IPS-18c (cell line): ENCODE data around the gene CPNE7.

Experiments
- H3K4me3 ChIP-seq: 2 replicates; pipeline ENCODE4 v1.7.0; 2013; ENCODE audit warnings: low read depth, mild to moderate bottlenecking, low read length, moderate library complexity; ENCODE audit not compliant: insufficient read depth
- H3K9me3 ChIP-seq: one replicate; pipeline ENCODE4 v1.6.1; 2013; ENCODE audit warnings: mild to moderate bottlenecking, low read length, moderate library complexity; ENCODE audit not compliant: control insufficient read depth, insufficient read depth

Gene CPNE7

DNA sequence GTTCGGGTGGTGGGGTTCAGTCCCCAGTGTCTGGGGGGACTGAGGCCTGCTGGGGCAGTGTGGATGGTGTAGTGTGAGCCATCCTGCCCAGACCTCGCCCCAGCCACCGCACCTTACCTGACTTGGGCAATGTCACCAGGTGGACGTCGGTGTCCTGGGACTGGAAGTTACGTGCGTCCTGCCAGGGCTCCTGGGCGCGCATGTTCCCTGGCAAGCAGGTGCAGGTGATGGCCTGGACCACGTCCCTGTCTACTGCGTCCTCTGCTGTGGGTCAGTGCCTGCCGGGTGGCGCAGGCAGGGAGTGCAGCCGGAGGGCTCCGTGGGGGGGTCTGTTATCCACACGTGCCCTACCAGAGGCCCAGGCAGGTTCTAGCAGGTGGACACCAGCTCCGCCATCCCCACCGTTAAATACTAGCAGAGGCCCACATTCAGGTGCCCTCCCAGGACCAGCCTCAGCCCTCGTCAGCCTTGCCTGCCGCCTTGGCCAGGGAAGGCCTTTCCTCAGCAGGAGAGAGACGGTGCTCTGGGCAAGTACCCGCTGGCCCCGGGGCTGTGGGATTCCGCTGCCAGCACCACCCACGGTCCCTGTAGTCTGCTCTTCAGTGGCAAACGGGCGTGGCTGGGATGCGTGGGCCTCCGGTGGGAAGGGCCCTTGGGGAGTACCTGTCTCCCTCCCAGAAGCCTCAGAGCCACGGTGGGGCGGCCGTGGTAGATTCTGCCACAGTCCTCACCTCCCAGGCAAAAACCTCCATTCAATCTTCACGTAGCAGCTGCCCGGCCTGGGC lies 29.8 kb downstream of the CPNE7 start:
- no peak overlapping the region for H3K4me3 ChIP-seq
- peaks cover 2% of the 10 kb centered on the region for H3K9me3 ChIP-seq

DNA sequence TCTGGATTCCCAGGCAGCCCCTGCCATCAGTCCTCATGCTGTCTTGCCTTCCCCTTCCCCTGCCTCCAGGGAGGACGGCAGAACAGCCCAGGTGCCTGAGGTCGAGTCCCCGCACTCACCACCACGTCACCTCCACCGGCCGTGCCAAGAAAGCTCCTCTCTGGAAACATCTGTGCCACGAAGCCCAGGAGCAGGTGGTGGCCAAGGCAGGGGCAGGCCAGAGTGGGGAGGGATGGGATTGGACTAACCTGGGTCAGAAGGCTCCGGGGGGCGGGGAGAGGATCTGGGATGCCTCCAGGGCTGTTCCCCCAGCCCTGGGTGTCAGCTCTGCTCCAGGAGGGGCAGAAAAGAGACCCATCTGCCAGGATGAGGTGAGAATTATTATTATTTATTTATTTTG lies 30.4 kb downstream of the CPNE7 start:
- Histone ChIP-seq H3K4me3 (no peak overlapping the region), H3K9me3 (peaks cover 2% of the 10 kb centered on the region)

DNA sequence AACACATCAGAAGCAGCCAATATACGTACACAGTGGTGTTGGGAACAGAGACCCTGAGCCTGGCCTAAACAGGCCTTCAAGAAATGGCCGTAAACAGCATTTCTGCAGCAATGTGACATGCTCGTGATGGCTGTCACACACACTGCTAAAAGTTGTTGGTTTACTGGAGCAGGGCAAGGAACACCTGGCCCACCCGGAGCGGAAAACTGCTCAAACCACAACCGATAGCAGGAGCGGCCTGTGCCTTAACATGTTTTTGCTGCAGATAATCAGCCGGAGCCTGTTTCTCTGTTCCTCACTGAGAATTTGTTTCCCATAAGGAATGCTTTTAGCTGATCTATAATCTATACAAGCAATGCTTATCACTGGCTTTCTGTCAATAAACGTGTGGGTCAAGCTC lies 31.9 kb downstream of the CPNE7 start:
- Histone ChIP-seq H3K9me3 (peaks cover 2% of the 10 kb centered on the region), H3K4me3 (no peak overlapping the region)

DNA sequence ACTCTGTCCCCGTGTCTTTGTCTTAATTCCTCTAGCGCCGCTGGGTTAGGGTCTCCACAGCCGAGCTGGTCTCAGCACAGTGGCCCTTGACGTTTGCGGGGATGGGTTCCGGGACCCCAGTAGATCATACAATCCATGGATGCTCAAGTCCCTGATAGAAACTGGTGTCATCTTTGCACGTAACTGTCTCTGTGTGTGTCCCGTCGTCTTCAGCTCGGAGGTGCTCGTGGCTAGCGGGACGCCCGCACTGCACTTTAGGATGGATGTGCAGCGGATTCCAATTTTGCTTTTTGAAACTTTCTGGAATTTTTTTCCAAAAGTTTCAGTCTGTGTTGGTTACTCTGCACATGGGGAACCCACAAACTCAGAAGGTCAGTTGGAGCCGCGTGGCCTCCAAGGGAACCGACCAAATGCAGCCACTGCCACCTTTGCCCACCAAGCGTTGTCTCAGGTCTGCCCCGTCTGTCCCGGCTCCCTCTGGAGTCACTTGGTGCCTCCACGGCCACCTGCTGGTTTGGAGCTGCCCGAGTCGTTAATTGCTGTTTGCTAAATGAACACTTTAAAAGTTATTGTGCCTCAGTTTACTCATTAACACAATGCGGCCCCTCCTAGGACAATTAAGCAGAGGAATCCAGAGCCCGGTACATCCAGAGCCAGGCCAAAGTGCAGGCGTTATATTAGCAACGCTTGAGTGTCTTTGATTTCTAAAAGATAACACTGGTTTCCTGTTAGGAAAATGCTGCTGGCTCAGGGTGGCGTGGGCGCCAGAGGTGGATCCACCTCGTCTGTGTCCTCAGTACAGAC lies 32.6 kb downstream of the CPNE7 start:
- H3K9me3 ChIP-seq, result peaks cover 2% of the 10 kb centered on the region
- no peak overlapping the region for H3K4me3 ChIP-seq

DNA sequence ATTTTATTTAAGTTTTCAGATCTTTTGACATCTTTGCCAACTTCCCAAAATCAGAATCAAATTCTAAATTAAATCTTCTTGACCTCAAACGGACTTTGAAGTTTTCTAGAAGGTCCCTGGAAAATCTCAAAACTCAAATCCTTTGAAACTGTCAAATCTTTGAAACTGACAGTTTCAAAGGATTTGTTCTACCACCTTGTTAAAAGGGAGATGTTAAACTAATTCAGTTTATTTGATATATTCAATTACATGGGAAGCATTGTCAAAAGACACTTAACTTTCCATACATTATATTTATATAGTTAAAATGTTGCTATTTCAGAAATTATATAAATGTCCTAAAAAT lies 34.5 kb downstream of the CPNE7 start:
- Histone ChIP-seq H3K4me3 (no peak overlapping the region), H3K9me3 (peaks cover 2% of the 10 kb centered on the region)

DNA sequence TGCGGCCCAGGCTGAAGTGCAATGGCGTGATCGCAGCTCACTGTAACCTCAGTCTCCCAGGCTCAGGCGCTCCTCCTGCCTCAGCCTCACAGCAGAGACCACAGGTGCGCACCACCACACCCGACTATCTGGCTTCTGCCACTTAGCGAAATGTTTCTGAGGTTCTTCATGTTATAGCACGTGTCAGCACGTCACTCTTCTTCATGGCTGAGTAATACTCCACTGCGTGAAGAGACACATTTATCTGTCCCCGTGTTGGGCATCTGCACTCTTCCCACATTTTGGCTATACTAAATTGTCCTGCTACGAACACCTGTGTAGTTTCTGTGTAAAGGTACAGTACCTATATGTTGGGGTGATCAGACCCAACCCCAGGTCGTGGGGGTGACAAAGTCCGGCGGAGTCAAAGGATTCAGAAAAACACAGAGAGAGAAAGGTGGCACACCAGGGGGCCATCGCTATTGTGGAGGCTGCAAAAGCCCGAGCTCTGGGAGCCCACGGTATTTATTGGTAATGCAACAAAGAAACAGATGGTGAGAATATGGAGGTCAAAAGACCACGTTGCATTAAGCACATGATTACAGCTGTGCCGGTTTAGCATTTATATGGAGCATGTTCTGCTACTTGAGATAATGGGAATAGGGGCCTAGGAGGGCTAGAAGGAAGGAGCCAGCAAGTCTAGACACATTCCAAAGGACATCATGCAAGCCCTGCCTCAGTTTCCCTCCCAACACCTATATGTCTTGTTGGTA lies 37.0 kb downstream of the CPNE7 start:
- peaks cover 2% of the 10 kb centered on the region for H3K9me3 ChIP-seq
- H3K4me3 ChIP-seq, result no peak overlapping the region

DNA sequence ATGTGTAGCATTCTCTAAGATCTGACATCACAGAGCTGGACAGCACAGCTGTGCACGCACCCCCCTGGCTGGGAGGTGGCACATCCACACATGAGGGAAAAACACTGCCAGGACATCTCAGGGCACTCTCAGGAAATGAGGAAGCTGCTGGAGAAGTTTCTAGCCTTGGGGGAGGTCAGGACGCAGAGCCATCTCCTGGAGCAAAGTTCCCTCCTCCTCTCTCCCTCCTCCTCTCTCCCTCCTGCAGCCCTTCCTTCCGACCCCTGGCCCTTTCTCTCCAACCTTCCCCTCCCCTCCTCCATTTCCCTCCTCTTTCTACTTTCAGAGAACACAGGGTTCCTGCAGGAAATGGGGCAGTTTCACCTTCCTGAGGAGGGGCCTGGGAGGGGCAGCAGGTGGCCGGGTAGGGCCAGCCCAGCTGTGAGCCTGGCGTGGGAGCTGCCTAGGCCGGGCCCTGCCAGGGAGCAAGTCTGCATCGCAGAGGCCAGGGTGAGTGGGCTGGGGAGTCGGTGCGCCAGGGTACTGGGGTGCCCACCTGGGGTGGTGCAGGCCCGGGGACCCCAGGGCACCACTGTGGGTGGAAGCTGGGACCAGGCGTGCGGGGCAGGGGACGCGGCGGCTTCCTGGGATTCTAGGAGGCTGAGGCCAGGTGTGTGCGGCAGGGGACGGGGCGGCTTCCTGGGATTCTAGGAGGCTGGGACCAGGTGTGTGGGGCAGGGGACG lies 37.8 kb downstream of the CPNE7 start, which contains the start of gene DPEP1:
Gene DPEP1, plus strand, starts transcription at position 412 of the 723 bp plus-strand sequence. CDS start 16,769 bp downstream, outside the sequence.
- H3K4me3 ChIP-seq, result no peak within 1 kb of the TSS

DNA sequence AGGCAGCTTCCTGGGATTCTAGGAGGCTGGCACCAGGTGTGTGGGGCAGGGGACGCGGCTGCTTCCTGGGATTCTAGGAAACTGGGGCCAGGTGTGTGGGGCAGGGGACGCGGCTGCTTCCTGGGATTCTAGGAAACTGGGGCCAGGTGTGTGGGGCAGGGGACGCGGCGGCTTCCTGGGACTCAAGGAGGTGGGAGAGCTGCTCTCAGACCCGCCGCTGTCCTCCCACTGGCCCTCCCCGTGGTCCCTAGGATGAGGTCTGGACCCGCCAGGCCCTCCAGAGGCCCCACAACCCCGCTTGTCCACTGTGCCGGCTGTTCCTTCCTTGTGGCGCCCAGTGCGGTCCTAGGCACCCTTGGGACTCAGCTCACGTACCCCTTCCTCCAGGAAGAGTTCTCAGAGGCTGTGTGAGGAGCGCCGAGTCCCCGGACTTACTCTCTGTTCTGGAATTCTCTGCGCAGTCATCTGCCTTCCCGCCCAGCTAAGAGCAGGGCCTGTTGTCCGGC lies 38.4 kb downstream of the CPNE7 start:
- H3K9me3 ChIP-seq, result peaks cover 2% of the 10 kb centered on the region
- H3K4me3 ChIP-seq, result no peak overlapping the region

More for the DNA sequence above, 37.8 kb downstream of the CPNE7 start, which contains the start of gene DPEP1:
- H3K9me3 ChIP-seq, result peaks cover 2% of the 10 kb centered on the region

DNA sequence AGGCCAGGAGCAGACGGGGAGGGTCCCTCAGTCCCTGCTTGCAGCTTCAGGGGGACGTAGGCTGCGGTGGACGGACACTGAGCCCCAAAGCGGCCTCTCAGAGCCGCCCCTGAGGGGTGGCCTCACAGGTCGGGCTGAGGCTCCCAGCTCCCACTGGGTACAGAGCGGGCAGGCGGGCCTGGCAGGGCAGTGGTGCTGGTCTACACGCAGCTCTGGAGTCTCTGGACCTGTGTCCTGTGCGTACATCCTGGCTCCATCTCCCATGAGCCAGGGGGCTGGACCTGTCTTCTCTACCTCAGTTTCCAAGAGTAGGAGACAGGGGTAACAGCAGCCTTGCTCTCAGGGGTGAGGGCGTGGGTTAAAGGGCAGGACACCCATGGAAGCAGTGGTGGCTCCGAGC lies 39.6 kb downstream of the CPNE7 start:
- Histone ChIP-seq H3K4me3 (no peak overlapping the region), H3K9me3 (peaks cover 2% of the 10 kb centered on the region)

DNA sequence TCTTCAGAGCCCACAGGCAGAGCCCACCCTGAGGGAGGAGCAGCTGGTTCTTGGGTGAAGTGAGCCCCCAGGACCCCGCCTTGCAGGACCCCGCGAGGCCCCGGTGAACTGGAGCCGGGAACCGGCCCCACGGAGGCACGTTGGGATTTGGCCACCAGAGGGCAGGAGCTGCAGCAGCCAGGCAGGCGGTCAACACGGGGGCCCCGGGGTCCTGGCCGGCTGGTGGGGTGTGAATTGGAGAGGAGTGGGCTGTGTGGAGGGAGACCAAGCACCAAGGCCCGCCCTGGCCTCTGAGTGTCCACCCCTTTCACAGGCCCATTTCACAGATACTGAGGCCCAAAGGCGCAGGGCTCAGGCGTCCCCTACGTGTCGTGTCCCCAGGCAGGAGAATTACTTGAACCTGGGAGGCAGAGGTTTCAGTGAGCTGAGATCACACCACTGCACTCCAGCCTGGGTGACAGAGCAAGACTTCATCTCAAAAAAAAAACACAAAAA lies 40.1 kb downstream of the CPNE7 start:
- Histone ChIP-seq H3K4me3 (no peak overlapping the region), H3K9me3 (peaks cover 2% of the 10 kb centered on the region)

DNA sequence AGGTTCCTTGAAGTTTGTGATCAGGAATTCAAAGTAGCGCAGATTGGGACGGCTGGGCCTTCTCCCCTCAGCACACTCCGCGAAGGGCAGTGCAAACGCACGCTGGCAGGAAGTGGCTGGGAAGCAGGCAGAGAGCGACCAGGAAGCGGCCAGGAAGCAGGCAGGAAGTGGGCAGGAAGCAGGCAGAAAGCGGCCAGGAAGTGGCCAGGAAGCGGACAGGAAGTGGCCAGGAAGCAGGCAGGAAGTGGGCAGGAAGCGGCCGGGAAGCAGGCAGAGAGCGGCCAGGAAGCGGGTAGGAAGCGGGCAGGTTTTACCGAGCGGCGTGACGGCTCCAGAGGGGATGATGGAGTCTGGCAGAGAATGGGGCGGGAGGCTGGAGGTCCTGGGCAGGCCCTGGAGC lies 41.1 kb downstream of the CPNE7 start:
- H3K4me3 ChIP-seq, result no peak overlapping the region
- peaks cover 2% of the 10 kb centered on the region for H3K9me3 ChIP-seq

DNA sequence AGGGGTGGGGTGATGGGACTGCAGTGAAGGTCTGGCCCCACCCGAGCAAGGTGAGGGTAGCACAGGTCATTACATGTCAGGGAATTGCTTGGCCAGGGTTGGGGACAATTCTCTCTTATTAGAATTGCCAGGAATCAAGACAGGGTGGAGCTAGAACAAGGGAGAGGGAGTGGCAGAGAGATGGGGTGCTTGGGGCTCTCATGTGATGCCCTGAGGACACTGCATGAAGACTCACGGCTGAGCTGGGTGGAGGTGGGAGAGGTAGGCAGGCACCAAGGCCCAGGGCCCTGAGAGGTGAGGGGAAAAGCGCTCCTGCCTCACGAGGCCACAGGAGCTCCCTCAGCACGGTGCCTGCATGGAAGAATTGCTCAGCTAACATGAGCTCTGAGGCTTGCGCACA lies 41.5 kb downstream of the CPNE7 start:
- Histone ChIP-seq H3K9me3 (peaks cover 2% of the 10 kb centered on the region), H3K4me3 (no peak overlapping the region)

DNA sequence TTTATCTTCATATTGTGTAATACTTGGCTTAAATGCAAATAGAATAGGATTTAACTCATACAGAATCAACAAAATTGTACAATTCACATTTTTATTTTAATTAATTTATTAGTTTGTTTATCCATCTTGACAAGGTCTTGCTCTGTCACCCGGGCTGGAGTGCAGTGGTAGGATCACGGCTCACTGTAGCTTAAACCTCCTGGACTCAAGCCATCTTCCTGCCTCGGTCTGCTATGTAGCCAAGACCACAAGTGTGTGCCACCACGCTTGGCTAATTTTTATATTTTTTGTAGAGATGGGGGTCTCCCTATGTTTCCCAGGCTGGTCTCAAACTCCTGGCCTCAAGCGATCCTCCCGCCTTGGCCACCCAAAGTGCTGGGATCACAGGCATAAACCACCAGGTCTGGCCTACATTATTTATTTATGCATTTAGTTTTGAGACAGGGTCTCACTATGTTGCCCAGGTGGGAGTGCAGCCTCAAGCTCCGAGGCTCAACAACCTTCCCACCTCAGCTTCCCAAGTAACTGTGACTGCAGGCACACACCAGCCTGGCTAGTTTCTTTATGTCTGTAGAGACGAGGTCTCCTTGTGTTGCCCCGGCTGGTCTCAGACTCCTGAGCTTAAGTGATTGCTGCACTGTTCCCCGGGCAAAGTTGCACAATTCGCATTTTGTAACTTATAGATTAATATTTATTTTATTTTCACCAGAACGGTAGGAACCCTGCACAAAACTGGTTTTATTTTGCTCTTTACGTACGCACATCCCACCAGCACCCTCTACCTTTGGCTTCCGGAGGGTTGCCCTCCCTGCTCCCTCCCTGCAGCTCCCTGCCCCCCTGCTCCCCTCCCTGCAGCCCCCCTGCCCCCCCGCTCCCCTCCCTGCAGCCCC lies 42.8 kb downstream of the CPNE7 start:
- H3K9me3 ChIP-seq, result no peaks in the 10 kb centered on the region
- H3K4me3 ChIP-seq, result no peak overlapping the region

DNA sequence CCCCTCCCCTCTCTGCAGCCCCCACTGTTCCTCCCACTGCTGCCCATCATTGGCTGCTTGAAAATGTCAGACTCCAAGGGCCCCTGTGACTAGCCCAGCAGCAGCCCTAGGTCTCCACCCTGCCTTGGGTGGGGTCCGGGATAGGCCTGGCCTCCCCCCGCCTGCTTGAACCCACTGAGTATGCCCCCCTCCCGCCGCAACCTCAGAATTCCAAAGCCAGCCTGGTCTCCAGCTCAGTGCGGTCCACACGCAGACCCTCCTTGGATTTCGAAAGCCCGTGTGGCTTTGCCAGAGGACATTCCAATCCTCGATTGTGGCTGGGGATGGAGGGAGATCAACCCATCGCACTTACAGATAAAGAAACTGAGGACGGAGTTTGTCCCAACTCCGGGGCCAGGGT lies 44.3 kb downstream of the CPNE7 start:
- Histone ChIP-seq H3K4me3 (no peak overlapping the region), H3K9me3 (no peaks in the 10 kb centered on the region)

DNA sequence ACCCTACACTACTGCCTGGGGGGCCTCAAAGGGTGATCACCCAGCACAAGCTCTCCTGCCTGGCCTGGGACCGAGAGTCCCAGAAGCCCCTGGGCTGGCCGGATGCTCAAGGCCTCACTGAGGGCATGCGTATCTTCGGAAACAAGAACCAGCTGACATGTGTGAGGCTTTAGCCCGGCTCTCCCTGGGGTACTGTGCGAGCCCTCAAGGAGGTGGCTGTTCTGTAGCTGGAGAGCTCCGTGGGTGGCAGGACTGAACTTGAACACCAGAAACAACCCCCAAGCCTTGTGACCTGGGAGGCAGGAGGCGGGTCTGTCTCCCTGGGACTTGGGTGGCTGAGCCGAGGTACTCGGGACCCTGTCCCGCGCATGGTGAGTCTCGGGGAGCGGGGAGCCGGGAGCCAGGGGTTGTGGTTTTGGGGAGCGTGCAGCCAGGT lies 44.9 kb downstream of the CPNE7 start:
- Histone ChIP-seq H3K4me3 (no peak overlapping the region), H3K9me3 (no peaks in the 10 kb centered on the region)

DNA sequence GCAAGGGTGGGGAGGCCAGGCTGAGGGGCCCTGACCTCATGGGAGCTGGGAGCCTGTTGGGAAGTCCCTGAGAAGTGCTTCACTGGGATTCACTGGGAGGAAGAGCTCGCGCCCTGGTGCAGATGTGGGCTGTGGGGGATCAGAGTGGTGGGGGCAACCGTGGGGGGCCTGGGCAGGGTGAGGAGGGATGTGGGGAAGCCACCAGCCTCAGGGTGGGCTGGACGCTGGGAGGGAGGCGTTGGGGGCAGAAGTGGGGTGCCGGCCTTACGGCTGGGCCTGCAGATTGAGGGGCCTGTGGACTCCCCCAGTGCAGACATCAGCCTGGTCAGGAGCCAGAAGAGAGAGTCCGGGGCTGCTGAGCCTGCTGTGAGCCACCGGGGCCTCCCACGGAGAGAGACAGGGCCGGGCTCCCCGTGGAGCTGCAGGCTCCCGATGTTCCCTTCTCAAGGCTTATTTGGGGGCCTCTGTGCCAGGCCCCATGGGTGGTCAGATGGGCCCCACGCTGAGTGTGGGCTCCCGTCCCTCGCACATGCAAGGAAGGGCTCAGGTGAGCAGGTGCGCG lies 45.7 kb downstream of the CPNE7 start:
- no peaks in the 10 kb centered on the region for H3K9me3 ChIP-seq

More for the DNA sequence above, 45.7 kb downstream of the CPNE7 start:
- H3K4me3 ChIP-seq, result no peak overlapping the region
